ENCODE results near the gene CAP1. TPM values are rescaled to one million over a fixed set of nuclear protein-coding genes. Genes with fewer than 3 reads are reported as not detected.

The CAP1 gene
- total and polyA plus RNA-seq, 2 experiments from 2014 or later = 496 to 576 TPM

- no peak for DNase-seq
- no peak overlapping the region for H3K4me3 ChIP-seq
- peaks cover 56% of the 10 kb centered on the region for H3F3A ChIP-seq (ENCODE audit: insufficient read depth)
- H4K20me1 ChIP-seq (ENCODE audit: insufficient read depth) = peaks cover 48% of the 10 kb centered on the region
- peak overlapping the region; percentile 17 for H3K4me2 ChIP-seq (ENCODE audit: unreplicated experiment)
- H3K9ac ChIP-seq = no peak overlapping the region
- H3K9me2 ChIP-seq (ENCODE audit: insufficient read depth) = no peaks in the 10 kb centered on the region
- in situ Hi-C loops (cut with MboI) = no loop called here
- H3K79me2 ChIP-seq (ENCODE audit: insufficient read depth) = peaks cover 99% of the 10 kb centered on the region
- TF ChIP-seq EZH2phosphoT487 (IDR thresholded peaks at IDR 0.05; ENCODE audit: insufficient read depth, low read depth) (no peak), EZH2 (IDR thresholded peaks at IDR 0.05; ENCODE audit: insufficient read depth, poor library complexity, severe bottlenecking) (no peak)
- H2AFZ ChIP-seq = no peak overlapping the region
- peaks cover 33% of the 10 kb centered on the region for H3K4me1 ChIP-seq (ENCODE audit: insufficient read depth)
- H3K36me3 ChIP-seq (ENCODE audit: low read depth) = peaks cover 34% of the 10 kb centered on the region
- H3K27me3 ChIP-seq (replicated peaks; ENCODE audit: insufficient read depth) = no peaks in the 10 kb centered on the region
- H3K27ac ChIP-seq = no peak overlapping the region
- 100% methylated on average over 1 of the region's 1 CpG for WGBS, 2 experiments (ENCODE audit: low coverage in 1 of 2, low lambda C conversion rate in 2 of 2, missing lambda C conversion rate in 2 of 2)
- no peaks in the 10 kb centered on the region for H3K9me3 ChIP-seq (ENCODE audit: low read depth)
Measured at GRCh38 chr1:40057310-40058030, 16.9 kb downstream of the CAP1 start.

- 94 to 97% methylated on average over 1 of the region's 1 CpG for WGBS, 2 experiments (ENCODE audit: low coverage in 1 of 2, low lambda C conversion rate in 2 of 2, missing lambda C conversion rate in 2 of 2)
- TF ChIP-seq EZH2phosphoT487 (IDR thresholded peaks at IDR 0.05; ENCODE audit: insufficient read depth, low read depth) (no peak), EZH2 (IDR thresholded peaks at IDR 0.05; ENCODE audit: insufficient read depth, poor library complexity, severe bottlenecking) (no peak)
- in situ Hi-C loops (cut with MboI) = no loop called here
- Histone ChIP-seq H3K4me2 (ENCODE audit: unreplicated experiment) (peak overlapping the region; percentile 17), H4K20me1 (ENCODE audit: insufficient read depth) (peaks cover 48% of the 10 kb centered on the region), H3F3A (ENCODE audit: insufficient read depth) (peaks cover 56% of the 10 kb centered on the region), H3K4me3 (no peak overlapping the region), H3K9ac (no peak overlapping the region), H3K27ac (no peak overlapping the region), H3K79me2 (ENCODE audit: insufficient read depth) (peaks cover 99% of the 10 kb centered on the region), H3K9me3 (ENCODE audit: low read depth) (no peaks in the 10 kb centered on the region), H3K27me3 (replicated peaks; ENCODE audit: insufficient read depth) (no peaks in the 10 kb centered on the region), H3K9me2 (ENCODE audit: insufficient read depth) (no peaks in the 10 kb centered on the region), H2AFZ (no peak overlapping the region), H3K36me3 (ENCODE audit: low read depth) (peaks cover 34% of the 10 kb centered on the region), H3K4me1 (ENCODE audit: insufficient read depth) (peaks cover 33% of the 10 kb centered on the region)
- DNase-seq = no peak
Measured at GRCh38 chr1:40058097-40058452, 17.5 kb downstream of the CAP1 start.

GRCh38 chr1:40058453-40059337 is 18.2 kb downstream of the CAP1 start:
- H3K79me2 ChIP-seq (ENCODE audit: insufficient read depth) = peaks cover 99% of the 10 kb centered on the region

GRCh38 chr1:40059338-40059959 is 18.9 kb downstream of the CAP1 start:
- peaks cover 42% of the 10 kb centered on the region for H4K20me1 ChIP-seq (ENCODE audit: insufficient read depth)
- peaks cover 47% of the 10 kb centered on the region for H3K36me3 ChIP-seq (ENCODE audit: low read depth)
- peak overlapping the region; percentile 46 for H3K27ac ChIP-seq
- H3K4me3 ChIP-seq = no peak overlapping the region
- H3F3A ChIP-seq (ENCODE audit: insufficient read depth) = peaks cover 56% of the 10 kb centered on the region
- H3K79me2 ChIP-seq (ENCODE audit: insufficient read depth) = peaks cover 99% of the 10 kb centered on the region
- H3K4me1 ChIP-seq (ENCODE audit: insufficient read depth) = peaks cover 33% of the 10 kb centered on the region
- H3K4me2 ChIP-seq (ENCODE audit: unreplicated experiment) = peak overlapping the region; percentile 25
- peak; percentile 74 for DNase-seq
- TF ChIP-seq EZH2phosphoT487 (IDR thresholded peaks at IDR 0.05; ENCODE audit: insufficient read depth, low read depth) (0 out of 2 replicates have a peak, but pooled peaks have one; percentile 25), EZH2 (IDR thresholded peaks at IDR 0.05; ENCODE audit: insufficient read depth, poor library complexity, severe bottlenecking) (no peak)
- no peaks in the 10 kb centered on the region for H3K9me3 ChIP-seq (ENCODE audit: low read depth)
- in situ Hi-C loops (cut with MboI) = no loop called here
- WGBS, 2 experiments (ENCODE audit: low coverage in 1 of 2, low lambda C conversion rate in 2 of 2, missing lambda C conversion rate in 2 of 2) = 94 to 96% methylated on average over 4 of the region's 4 CpGs
- H3K27me3 ChIP-seq (replicated peaks; ENCODE audit: insufficient read depth) = no peaks in the 10 kb centered on the region
- no peaks in the 10 kb centered on the region for H3K9me2 ChIP-seq (ENCODE audit: insufficient read depth)
- no peak overlapping the region for H3K9ac ChIP-seq
- H2AFZ ChIP-seq = no peak overlapping the region

More at GRCh38 chr1:40058453-40059337, 18.2 kb downstream of the CAP1 start:
- Histone ChIP-seq H3K4me1 (ENCODE audit: insufficient read depth) (peaks cover 33% of the 10 kb centered on the region), H3K9ac (no peak overlapping the region), H3K36me3 (ENCODE audit: low read depth) (peaks cover 39% of the 10 kb centered on the region), H3K27ac (peak overlapping the region; percentile 10; the same call in 1 of the 2 replicates), H3K9me2 (ENCODE audit: insufficient read depth) (no peaks in the 10 kb centered on the region), H2AFZ (no peak overlapping the region), H3K4me3 (no peak overlapping the region), H3F3A (ENCODE audit: insufficient read depth) (peaks cover 56% of the 10 kb centered on the region), H3K27me3 (replicated peaks; ENCODE audit: insufficient read depth) (no peaks in the 10 kb centered on the region), H4K20me1 (ENCODE audit: insufficient read depth) (peaks cover 42% of the 10 kb centered on the region), H3K4me2 (ENCODE audit: unreplicated experiment) (peak overlapping the region; percentile 25), H3K9me3 (ENCODE audit: low read depth) (no peaks in the 10 kb centered on the region)
- 83 to 88% methylated on average over 7 of the region's 7 CpGs for WGBS, 2 experiments (ENCODE audit: low coverage in 1 of 2, low lambda C conversion rate in 2 of 2, missing lambda C conversion rate in 2 of 2)
- no peak for DNase-seq
- TF ChIP-seq EZH2 (IDR thresholded peaks at IDR 0.05; ENCODE audit: insufficient read depth, poor library complexity, severe bottlenecking) (no peak), EZH2phosphoT487 (IDR thresholded peaks at IDR 0.05; ENCODE audit: insufficient read depth, low read depth) (no peak)
- in situ Hi-C loops (cut with MboI) = no loop called here
